ENCODE measurements around the gene TCF7L1.
"Not testable (repeated sequence)": the region's sequence is repeated elsewhere in the genome, so short reads cannot be mapped to it uniquely, and the experiment has no call there.

GRCh38 chr2:85126462-85126861 lies 6.7 kb upstream of the TCF7L1 start:
- TF ChIP-seq CTCF (IDR thresholded peaks at IDR 0.05; ENCODE audit: poor library complexity, severe bottlenecking); POLR2AphosphoS5 (IDR thresholded peaks at IDR 0.05); EZH2 (IDR thresholded peaks at IDR 0.05; ENCODE audit: borderline replicate concordance, insufficient read depth, low read length, poor library complexity, severe bottlenecking); EP300 (conservative IDR thresholded peaks at IDR 0.05; ENCODE audit: poor library complexity, severe bottlenecking); REST (IDR thresholded peaks at IDR 0.05; ENCODE audit: borderline replicate concordance); SMC3 (conservative IDR thresholded peaks at IDR 0.05; ENCODE audit: poor library complexity); TAF1 (IDR thresholded peaks at IDR 0.05; ENCODE audit: low read depth): not testable (repeated sequence)
